HUES64 (cell line): ENCODE measurements around the gene EPS8L2.

Experiments used
- H3K27ac ChIP-seq: 2 replicates; pipeline ENCODE4 v1.7.0; 2013; ENCODE audit warnings: low read depth, low read length, inconsistent platforms
- H3K27me3 ChIP-seq: 2 replicates; pipeline ENCODE4 v1.6.1; 2013; ENCODE audit warnings: mild to moderate bottlenecking, low read length; ENCODE audit not compliant: insufficient read depth
- H3K36me3 ChIP-seq: 2 replicates; pipeline ENCODE4 v1.6.1; 2013; ENCODE audit warnings: mild to moderate bottlenecking, low read length; ENCODE audit not compliant: insufficient read depth
- H3K4me1 ChIP-seq: 2 replicates; pipeline ENCODE4 v1.6.1; 2013; ENCODE audit warnings: mild to moderate bottlenecking, low read length, moderate library complexity; ENCODE audit not compliant: insufficient read depth
- H3K4me3 ChIP-seq: 2 replicates; pipeline ENCODE4 v1.5.1; 2013; ENCODE audit warnings: mild to moderate bottlenecking, low read length, moderate library complexity
- H3K9ac ChIP-seq: 2 replicates; pipeline ENCODE4 v1.6.1; 2013; ENCODE audit warnings: mild to moderate bottlenecking, low read depth, low read length
- H3K9me3 ChIP-seq: 2 replicates; pipeline ENCODE4 v1.6.1; 2013; ENCODE audit warnings: low read depth, low read length; ENCODE audit not compliant: insufficient read depth
- WGBS: fragments of 150-250, 120-280 bp; methylation state at CpG from one replicate; pipeline ENCODE4 v1.1.7; 2013; ENCODE audit warnings: missing lambda C conversion rate; 5-methylcytosine and 5-hydroxymethylcytosine counted together

EPS8L2 gene

GRCh38 chr11:721741-722345 is 15.8 kb downstream of the EPS8L2 start:
- H3K9ac ChIP-seq, result no peak overlapping the region
- H3K27me3 ChIP-seq, result peaks cover 27% of the 10 kb centered on the region
- no peak overlapping the region for H3K27ac ChIP-seq
- no peaks in the 10 kb centered on the region for H3K4me1 ChIP-seq
- H3K36me3 ChIP-seq, result no peaks in the 10 kb centered on the region
- WGBS, result 86% methylated on average over 33 of the region's 33 CpGs
- H3K4me3 ChIP-seq, result no peak overlapping the region
- no peaks in the 10 kb centered on the region for H3K9me3 ChIP-seq

GRCh38 chr11:722346-722811 is 16.3 kb downstream of the EPS8L2 start:
- Histone ChIP-seq H3K27ac (no peak overlapping the region), H3K9ac (no peak overlapping the region), H3K27me3 (peaks cover 29% of the 10 kb centered on the region), H3K36me3 (no peaks in the 10 kb centered on the region), H3K9me3 (no peaks in the 10 kb centered on the region), H3K4me3 (no peak overlapping the region), H3K4me1 (no peaks in the 10 kb centered on the region)
- WGBS, result 88% methylated on average over 20 of the region's 20 CpGs

- Histone ChIP-seq H3K9me3 (no peaks in the 10 kb centered on the region), H3K27me3 (peaks cover 29% of the 10 kb centered on the region), H3K9ac (no peak overlapping the region), H3K27ac (no peak overlapping the region), H3K4me3 (no peak overlapping the region), H3K36me3 (no peaks in the 10 kb centered on the region), H3K4me1 (no peaks in the 10 kb centered on the region)
- 67% methylated on average over 8 of the region's 8 CpGs for WGBS
These were observed 17.3 kb downstream of the EPS8L2 start for GRCh38 chr11:723120-723883.

- Histone ChIP-seq H3K9ac (no peak overlapping the region), H3K4me3 (no peak overlapping the region), H3K4me1 (no peaks in the 10 kb centered on the region), H3K9me3 (no peaks in the 10 kb centered on the region), H3K27ac (no peak overlapping the region), H3K36me3 (no peaks in the 10 kb centered on the region), H3K27me3 (peaks cover 29% of the 10 kb centered on the region)
- WGBS, result 85% methylated on average over 19 of the region's 19 CpGs
These were observed 18.2 kb downstream of the EPS8L2 start for GRCh38 chr11:724049-724777.

GRCh38 chr11:724778-725386 is 18.9 kb downstream of the EPS8L2 start:
- H3K4me3 ChIP-seq, result no peak overlapping the region
- WGBS, result 84% methylated on average over 17 of the region's 18 CpGs
- H3K27ac ChIP-seq, result no peak overlapping the region
- no peaks in the 10 kb centered on the region for H3K9me3 ChIP-seq
- H3K27me3 ChIP-seq, result peaks cover 27% of the 10 kb centered on the region
- H3K36me3 ChIP-seq, result no peaks in the 10 kb centered on the region
- no peak overlapping the region for H3K9ac ChIP-seq
- H3K4me1 ChIP-seq, result no peaks in the 10 kb centered on the region

- Histone ChIP-seq H3K27ac (no peak overlapping the region), H3K4me1 (no peaks in the 10 kb centered on the region), H3K27me3 (peaks cover 21% of the 10 kb centered on the region), H3K4me3 (peak overlapping the region; percentile 42), H3K9ac (no peak overlapping the region), H3K36me3 (no peaks in the 10 kb centered on the region), H3K9me3 (no peaks in the 10 kb centered on the region)
- 12% methylated on average over 52 of the region's 53 CpGs for WGBS
These were observed 19.7 kb downstream of the EPS8L2 start for GRCh38 chr11:725624-726202.

- Histone ChIP-seq H3K36me3 (no peaks in the 10 kb centered on the region), H3K9me3 (no peaks in the 10 kb centered on the region), H3K27me3 (peaks cover 21% of the 10 kb centered on the region), H3K27ac (no peak overlapping the region), H3K4me1 (no peaks in the 10 kb centered on the region), H3K9ac (peak overlapping the region; percentile 30; the same call in 1 of the 2 replicates), H3K4me3 (peak overlapping the region; percentile 46)
- 28% methylated on average over 61 of the region's 61 CpGs for WGBS
These were observed 20.5 kb downstream of the EPS8L2 start for GRCh38 chr11:726278-727220.

- H3K4me1 ChIP-seq, result no peaks in the 10 kb centered on the region
- H3K9me3 ChIP-seq, result no peaks in the 10 kb centered on the region
- H3K36me3 ChIP-seq, result no peaks in the 10 kb centered on the region
- H3K4me3 ChIP-seq, result no peak overlapping the region
- 94% methylated on average over 12 of the region's 12 CpGs for WGBS
- peak overlapping the region; percentile 16; the same call in 1 of the 2 replicates for H3K27ac ChIP-seq
- peaks cover 21% of the 10 kb centered on the region for H3K27me3 ChIP-seq
- H3K9ac ChIP-seq, result no peak overlapping the region
These were observed 21.3 kb downstream of the EPS8L2 start for GRCh38 chr11:727281-727701.

GRCh38 chr11:727859-728748 is 22.1 kb downstream of the EPS8L2 start:
- H3K4me1 ChIP-seq, result no peaks in the 10 kb centered on the region
- H3K27ac ChIP-seq, result peak overlapping the region; percentile 16; the same call in 1 of the 2 replicates
- H3K36me3 ChIP-seq, result no peaks in the 10 kb centered on the region
- no peak overlapping the region for H3K9ac ChIP-seq
- H3K27me3 ChIP-seq, result peaks cover 21% of the 10 kb centered on the region
- H3K4me3 ChIP-seq, result no peak overlapping the region
- 39% methylated on average over 31 of the region's 31 CpGs for WGBS
- H3K9me3 ChIP-seq, result no peaks in the 10 kb centered on the region
